Ectodermal cell (in vitro differentiated cells): ENCODE data around the gene UQCR11.

Experiments used
- H3K27ac ChIP-seq: 2 replicates; pipeline ENCODE4 v1.7.0; 2013; ENCODE audit warnings: mild to moderate bottlenecking, low read depth, low read length; ENCODE audit not compliant: insufficient read depth, poor library complexity, severe bottlenecking
- H3K27me3 ChIP-seq: 2 replicates; pipeline ENCODE4 v1.7.0; 2013; ENCODE audit warnings: mild to moderate bottlenecking, low read length; ENCODE audit not compliant: insufficient read depth, control insufficient read depth, poor library complexity, severe bottlenecking
- H3K36me3 ChIP-seq: one replicate; pipeline ENCODE4 v1.7.0; 2013; ENCODE audit warnings: low read length; ENCODE audit not compliant: control insufficient read depth, insufficient read depth
- H3K4me1 ChIP-seq: one replicate; pipeline ENCODE4 v1.7.0; 2013; ENCODE audit warnings: low read length; ENCODE audit not compliant: control insufficient read depth, insufficient read depth
- H3K4me3 ChIP-seq: 2 replicates; pipeline ENCODE4 v1.7.0; 2013; ENCODE audit warnings: low read depth, low read length, control low read depth; ENCODE audit not compliant: insufficient read depth
- H3K9me3 ChIP-seq: 2 replicates; pipeline ENCODE4 v1.7.0; 2013; ENCODE audit warnings: mild to moderate bottlenecking, low read length, moderate library complexity; ENCODE audit not compliant: control insufficient read depth
- WGBS, 2 experiments: methylation state at CpG; one replicate each; pipeline ENCODE4 v1.1.7; 2013; ENCODE audit warnings: missing lambda C conversion rate in 2 of 2; 5-methylcytosine and 5-hydroxymethylcytosine counted together

UQCR11 gene

GRCh38 chr19:1616396-1616795 is 11.1 kb upstream of the UQCR11 start:
- Histone ChIP-seq H3K27me3 (no peaks in the 10 kb centered on the region), H3K9me3 (no peaks in the 10 kb centered on the region), H3K36me3 (peaks cover 83% of the 10 kb centered on the region), H3K4me1 (no peaks in the 10 kb centered on the region), H3K27ac (no peak overlapping the region), H3K4me3 (no peak overlapping the region)
- WGBS, 2 experiments = 95 to 96% methylated on average over 8 of the region's 8 CpGs

GRCh38 chr19:1615156-1615765 is 10.0 kb upstream of the UQCR11 start:
- Histone ChIP-seq H3K36me3 (peaks cover 79% of the 10 kb centered on the region), H3K4me1 (no peaks in the 10 kb centered on the region), H3K9me3 (no peaks in the 10 kb centered on the region), H3K27me3 (no peaks in the 10 kb centered on the region), H3K4me3 (no peak overlapping the region), H3K27ac (no peak overlapping the region)
- WGBS, 2 experiments = 96 to 98% methylated on average over 41 of the region's 41 CpGs

- Histone ChIP-seq H3K9me3 (no peaks in the 10 kb centered on the region), H3K4me1 (no peaks in the 10 kb centered on the region), H3K4me3 (no peak overlapping the region), H3K27me3 (no peaks in the 10 kb centered on the region), H3K36me3 (peaks cover 75% of the 10 kb centered on the region), H3K27ac (no peak overlapping the region)
- 96 to 97% methylated on average over 32 of the region's 32 CpGs for WGBS, 2 experiments
Observed at GRCh38 chr19:1613808-1614570, 8.7 kb upstream of the UQCR11 start.

- Histone ChIP-seq H3K36me3 (peaks cover 67% of the 10 kb centered on the region), H3K4me3 (no peak overlapping the region), H3K4me1 (no peaks in the 10 kb centered on the region), H3K27me3 (no peaks in the 10 kb centered on the region), H3K27ac (no peak overlapping the region), H3K9me3 (no peaks in the 10 kb centered on the region)
- 93 to 94% methylated on average over 9 of the region's 9 CpGs for WGBS, 2 experiments
Observed at GRCh38 chr19:1613146-1613545, 7.9 kb upstream of the UQCR11 start.

- H3K4me1 ChIP-seq = no peaks in the 10 kb centered on the region
- 96% methylated on average over 39 of the region's 39 CpGs for WGBS, 2 experiments
- H3K4me3 ChIP-seq = no peak overlapping the region
- no peaks in the 10 kb centered on the region for H3K27me3 ChIP-seq
- no peaks in the 10 kb centered on the region for H3K9me3 ChIP-seq
- no peak overlapping the region for H3K27ac ChIP-seq
- peaks cover 59% of the 10 kb centered on the region for H3K36me3 ChIP-seq
Observed at GRCh38 chr19:1612114-1613086, 7.1 kb upstream of the UQCR11 start.

GRCh38 chr19:1611353-1611752 is 6.1 kb upstream of the UQCR11 start:
- no peak overlapping the region for H3K27ac ChIP-seq
- 96% methylated on average over 15 of the region's 15 CpGs for WGBS, 2 experiments
- H3K36me3 ChIP-seq = peaks cover 49% of the 10 kb centered on the region

GRCh38 chr19:1610579-1610978 is 5.3 kb upstream of the UQCR11 start:
- H3K4me3 ChIP-seq = no peak overlapping the region
- peaks cover 44% of the 10 kb centered on the region for H3K36me3 ChIP-seq
- H3K27ac ChIP-seq = no peak overlapping the region
- H3K27me3 ChIP-seq = no peaks in the 10 kb centered on the region
- no peaks in the 10 kb centered on the region for H3K9me3 ChIP-seq
- WGBS, 2 experiments = 84 to 93% methylated on average over 9 to 11 of the region's 11 CpGs
- no peaks in the 10 kb centered on the region for H3K4me1 ChIP-seq

More at GRCh38 chr19:1611353-1611752, 6.1 kb upstream of the UQCR11 start:
- Histone ChIP-seq H3K9me3 (no peaks in the 10 kb centered on the region), H3K27me3 (no peaks in the 10 kb centered on the region), H3K4me3 (no peak overlapping the region), H3K4me1 (no peaks in the 10 kb centered on the region)

- WGBS, 2 experiments = 95 to 96% methylated on average over 16 of the region's 16 CpGs
- Histone ChIP-seq H3K9me3 (no peaks in the 10 kb centered on the region), H3K4me3 (no peak overlapping the region), H3K27ac (no peak overlapping the region), H3K4me1 (no peaks in the 10 kb centered on the region), H3K27me3 (no peaks in the 10 kb centered on the region), H3K36me3 (peaks cover 37% of the 10 kb centered on the region)
Observed at GRCh38 chr19:1609680-1610474, 4.6 kb upstream of the UQCR11 start.

GRCh38 chr19:1609103-1609396 is 3.8 kb upstream of the UQCR11 start:
- no peak overlapping the region for H3K27ac ChIP-seq
- H3K36me3 ChIP-seq = peaks cover 29% of the 10 kb centered on the region
- 90 to 92% methylated on average over 10 of the region's 10 CpGs for WGBS, 2 experiments
- H3K27me3 ChIP-seq = no peaks in the 10 kb centered on the region
- no peaks in the 10 kb centered on the region for H3K9me3 ChIP-seq
- H3K4me3 ChIP-seq = no peak overlapping the region
- H3K4me1 ChIP-seq = no peaks in the 10 kb centered on the region
